NB4 (cell line): ENCODE data around the gene CADM1.

ENCODE experiments used
- DNase-seq: peaks from one replicate; pipeline ENCODE4 v3.0.0; 2010; ENCODE audit warnings: low read depth
- H3K4me3 ChIP-seq: one replicate; pipeline ENCODE4 v1.5.1; 2011; ENCODE audit warnings: mild to moderate bottlenecking, low read depth, low read length, moderate library complexity
- MYC ChIP-seq: IDR thresholded peaks from 2 replicates; pipeline ENCODE4 v1.6.1; 2011; ENCODE audit warnings: low read depth, low read length
- POLR2A ChIP-seq: IDR thresholded peaks from 2 replicates; pipeline ENCODE4 v1.6.1; 2011; ENCODE audit warnings: mild to moderate bottlenecking; ENCODE audit not compliant: insufficient read length; ENCODE audit errors: extremely low read depth
- TF ChIP-seq, protein P1 (sequence below): IDR thresholded peaks from one replicate; pipeline ENCODE4 v1.5.1; 2012; ENCODE audit warnings: low read depth, low read length
- TF ChIP-seq, protein P2 (sequence below): IDR thresholded peaks from 2 replicates; pipeline ENCODE4 v1.6.1; 2011; ENCODE audit warnings: low read depth, low read length

CADM1 gene

DNA sequence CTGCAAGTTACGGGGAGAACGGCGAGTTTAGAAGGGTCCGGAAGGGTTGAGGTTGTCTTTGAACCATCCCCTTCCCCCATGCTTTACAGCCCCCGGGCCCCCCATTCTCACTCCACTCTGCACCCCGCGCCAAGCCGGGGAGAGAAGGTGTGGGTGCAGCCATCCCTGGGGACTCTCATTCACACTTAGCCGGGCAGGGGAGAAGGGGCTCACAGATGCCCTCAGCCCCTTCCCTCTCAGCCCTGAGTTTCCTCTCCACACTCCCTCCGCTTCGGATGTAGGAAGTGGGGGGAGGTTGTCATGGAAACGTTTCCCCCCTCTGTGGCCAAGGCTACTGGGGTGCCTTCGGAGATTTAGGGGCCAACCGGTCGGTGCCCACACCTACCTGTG, 334 bp downstream of the CADM1 start:
- DNase-seq = no peak
- TF ChIP-seq, protein P1, sequence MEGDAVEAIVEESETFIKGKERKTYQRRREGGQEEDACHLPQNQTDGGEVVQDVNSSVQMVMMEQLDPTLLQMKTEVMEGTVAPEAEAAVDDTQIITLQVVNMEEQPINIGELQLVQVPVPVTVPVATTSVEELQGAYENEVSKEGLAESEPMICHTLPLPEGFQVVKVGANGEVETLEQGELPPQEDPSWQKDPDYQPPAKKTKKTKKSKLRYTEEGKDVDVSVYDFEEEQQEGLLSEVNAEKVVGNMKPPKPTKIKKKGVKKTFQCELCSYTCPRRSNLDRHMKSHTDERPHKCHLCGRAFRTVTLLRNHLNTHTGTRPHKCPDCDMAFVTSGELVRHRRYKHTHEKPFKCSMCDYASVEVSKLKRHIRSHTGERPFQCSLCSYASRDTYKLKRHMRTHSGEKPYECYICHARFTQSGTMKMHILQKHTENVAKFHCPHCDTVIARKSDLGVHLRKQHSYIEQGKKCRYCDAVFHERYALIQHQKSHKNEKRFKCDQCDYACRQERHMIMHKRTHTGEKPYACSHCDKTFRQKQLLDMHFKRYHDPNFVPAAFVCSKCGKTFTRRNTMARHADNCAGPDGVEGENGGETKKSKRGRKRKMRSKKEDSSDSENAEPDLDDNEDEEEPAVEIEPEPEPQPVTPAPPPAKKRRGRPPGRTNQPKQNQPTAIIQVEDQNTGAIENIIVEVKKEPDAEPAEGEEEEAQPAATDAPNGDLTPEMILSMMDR = no peak
- TF ChIP-seq MYC = no peak
- TF ChIP-seq POLR2A = no peak
- TF ChIP-seq, protein P2, sequence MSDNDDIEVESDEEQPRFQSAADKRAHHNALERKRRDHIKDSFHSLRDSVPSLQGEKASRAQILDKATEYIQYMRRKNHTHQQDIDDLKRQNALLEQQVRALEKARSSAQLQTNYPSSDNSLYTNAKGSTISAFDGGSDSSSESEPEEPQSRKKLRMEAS = no peak
- no peak overlapping the region for H3K4me3 ChIP-seq

DNA sequence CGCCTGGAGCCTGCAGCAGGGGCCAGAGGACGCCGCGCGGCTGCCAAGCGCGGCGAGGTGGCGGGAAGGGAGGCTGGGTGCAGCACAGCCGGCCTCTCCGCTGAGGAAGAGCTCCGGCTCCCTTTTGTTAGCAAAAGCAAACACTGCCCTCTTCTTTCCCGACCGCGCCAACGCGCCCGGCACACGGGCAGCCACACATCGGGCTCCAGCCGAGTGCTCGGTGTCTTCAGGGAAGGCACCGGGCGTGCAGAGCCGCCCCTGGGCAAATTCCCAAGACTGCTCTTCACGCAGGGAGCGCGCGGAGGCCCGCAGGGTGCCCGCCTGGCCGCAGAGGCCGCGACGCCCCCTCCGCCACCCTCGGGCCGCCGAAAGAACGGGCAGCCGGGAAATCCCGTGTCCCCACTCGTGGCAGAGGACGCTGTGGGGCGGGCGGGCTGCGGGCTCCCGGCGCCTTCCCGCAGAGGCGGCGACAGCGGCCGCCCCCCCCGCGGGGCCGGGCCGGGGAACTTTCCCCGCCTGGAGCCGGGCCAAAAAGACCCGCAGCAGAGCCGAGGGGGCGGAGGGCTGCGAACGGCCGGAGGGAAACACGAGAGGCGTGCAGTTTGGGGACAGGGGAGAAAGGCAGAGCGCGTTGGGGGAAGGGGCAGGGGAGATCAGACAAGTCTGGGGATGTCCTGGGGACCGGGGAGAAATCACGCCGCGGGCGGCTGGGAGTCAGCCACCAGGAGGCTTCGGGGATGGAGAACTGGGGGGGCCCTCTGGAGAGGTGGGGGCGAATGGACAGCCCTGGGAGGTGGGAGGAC, 931 bp downstream of the CADM1 start:
- H3K4me3 ChIP-seq = no peak overlapping the region
- TF ChIP-seq POLR2A = no peak
- TF ChIP-seq, protein P1 = no peak
- TF ChIP-seq MYC = no peak
- TF ChIP-seq, protein P2 = no peak
- no peak for DNase-seq

GRCh38 chr11:115502636-115503082, 1.6 kb downstream of the CADM1 start:
- no peak for DNase-seq
- H3K4me3 ChIP-seq = no peak overlapping the region
- TF ChIP-seq MYC (no peak), POLR2A (no peak)
- TF ChIP-seq, protein P1 = no peak
- TF ChIP-seq, protein P2 = no peak

GRCh38 chr11:115501893-115502589, 2.2 kb downstream of the CADM1 start:
- peak; percentile 4 for DNase-seq
- H3K4me3 ChIP-seq = no peak overlapping the region
- TF ChIP-seq, protein P2 = no peak
- no peak for TF ChIP-seq POLR2A

- no peak for DNase-seq
- no peak overlapping the region for H3K4me3 ChIP-seq
- TF ChIP-seq MYC = no peak
- TF ChIP-seq, protein P1 = no peak
- no peak for TF ChIP-seq POLR2A
Measured at GRCh38 chr11:115501502-115501892, 2.7 kb downstream of the CADM1 start.
